WTC11 (cell line): ENCODE results near the gene PRPF6. TPM values are rescaled to one million over a fixed set of nuclear protein-coding genes. Genes with fewer than 3 reads are reported as not detected.
A peak's percentile ranks its signal among the peaks of the same experiment; 100 is the strongest.

Experiments used
- ATAC-seq: fragments of 200-7000 bp; cut with Tn5 transposase; 2 replicates; pipeline ENCODE4 v1.10.0; 2021; ENCODE audit warnings: mild to moderate bottlenecking, moderate library complexity
- CTCF ChIA-PET: fragments of 300-600 bp; sonication (Branson Sonifier 250); formaldehyde crosslinking; loops from one replicate; lab custom pipeline; 2021; ENCODE audit warnings: antibody characterized with exemption; lab: Charles Lee
- POLR2A ChIA-PET: fragments of 350-600 bp; sonication (Branson Sonifier 250); formaldehyde crosslinking; loops from one replicate; lab custom pipeline; 2021; ENCODE audit warnings: antibody characterized with exemption; lab: Charles Lee
- DNase-seq: peaks from one replicate; pipeline ENCODE4 v3.0.0; 2021; ENCODE audit warnings: low spot score
- H3K27ac Mint-ChIP-seq: 2 replicates; pipeline ENCODE4 v1.8.0; 2021; ENCODE audit warnings: mixed read lengths
- H3K27me3 Mint-ChIP-seq: 2 replicates; pipeline ENCODE4 v1.8.0; 2021; ENCODE audit warnings: low read depth, mild to moderate bottlenecking, moderate library complexity, mixed read lengths
- H3K36me3 Mint-ChIP-seq: 2 replicates; pipeline ENCODE4 v1.8.0; 2021; ENCODE audit warnings: mixed read lengths
- H3K4me1 Mint-ChIP-seq: 2 replicates; pipeline ENCODE4 v1.8.0; 2022; ENCODE audit warnings: mixed read lengths
- H3K4me3 Mint-ChIP-seq: 2 replicates; pipeline ENCODE4 v1.8.0; 2021; ENCODE audit warnings: mild to moderate bottlenecking, moderate library complexity, mixed read lengths
- H3K9me3 Mint-ChIP-seq: 2 replicates; pipeline ENCODE4 v1.8.0; 2021; ENCODE audit warnings: mixed read lengths
- AFF4 ChIP-seq: sonication (generic); formaldehyde crosslinking; IDR thresholded peaks from 2 replicates; pipeline ENCODE4 v1.8.1; 2023; ENCODE audit warnings: mild to moderate bottlenecking, missing genetic modification reagents, borderline replicate concordance
- CREB1 ChIP-seq: sonication (generic); formaldehyde crosslinking; IDR thresholded peaks from 2 replicates; pipeline ENCODE4 v1.8.0; 2023; ENCODE audit warnings: mild to moderate bottlenecking, missing genetic modification reagents
- ESRRA ChIP-seq: sonication (generic); formaldehyde crosslinking; IDR thresholded peaks from 2 replicates; pipeline ENCODE4 v1.8.1; 2022; ENCODE audit warnings: mild to moderate bottlenecking, missing genetic modification reagents, borderline replicate concordance
- GABPB1 ChIP-seq: sonication (generic); formaldehyde crosslinking; IDR thresholded peaks from 2 replicates; pipeline ENCODE4 v1.8.1; 2023; ENCODE audit warnings: mild to moderate bottlenecking, missing genetic modification reagents
- KAT7 ChIP-seq: sonication (generic); formaldehyde crosslinking; IDR thresholded peaks from 2 replicates; pipeline ENCODE4 v1.8.1; 2023; ENCODE audit warnings: missing genetic modification reagents, mild to moderate bottlenecking, borderline replicate concordance
- RELA ChIP-seq: sonication (generic); formaldehyde crosslinking; IDR thresholded peaks from 2 replicates; pipeline ENCODE4 v1.8.1; 2022; ENCODE audit warnings: missing genetic modification reagents, mild to moderate bottlenecking, borderline replicate concordance
- SMAD3 ChIP-seq: sonication (generic); formaldehyde crosslinking; IDR thresholded peaks from 2 replicates; pipeline ENCODE4 v1.8.0; 2022; ENCODE audit warnings: missing genetic modification reagents, mild to moderate bottlenecking, borderline replicate concordance
- ZBTB21 ChIP-seq: sonication (generic); formaldehyde crosslinking; IDR thresholded peaks from 2 replicates; pipeline ENCODE4 v1.8.1; 2023; ENCODE audit warnings: mild to moderate bottlenecking, missing genetic modification reagents, borderline replicate concordance
- ZNF423 ChIP-seq: fragments of 250-450 bp; sonication (Bioruptor Pico); IDR thresholded peaks from 2 replicates; pipeline ENCODE4 v2.1.2; 2022; ENCODE audit warnings: mild to moderate bottlenecking, moderate library complexity
- total RNA-seq: library from RNA; stranded (reverse); gene quantifications from 3 replicates; pipeline ENCODE4 v1.2.3, GENCODE V29; 2021
- TF ChIP-seq, protein P1 (sequence below): sonication (generic); formaldehyde crosslinking; IDR thresholded peaks from 2 replicates; pipeline ENCODE4 v1.8.1; 2022; ENCODE audit warnings: missing genetic modification reagents, borderline replicate concordance
- TF ChIP-seq, protein P2 (sequence below): sonication (generic); formaldehyde crosslinking; conservative IDR thresholded peaks from 2 replicates; pipeline ENCODE4 v1.8.1; 2022; ENCODE audit warnings: mild to moderate bottlenecking, missing genetic modification reagents
- TF ChIP-seq, protein P3 (sequence below): sonication (generic); formaldehyde crosslinking; IDR thresholded peaks from 2 replicates; pipeline ENCODE4 v1.8.0; 2023; ENCODE audit warnings: missing genetic modification reagents, mild to moderate bottlenecking, borderline replicate concordance
- TF ChIP-seq, protein P4 (sequence below): fragments of 250-450 bp; sonication (Bioruptor Pico); IDR thresholded peaks from 2 replicates; pipeline ENCODE4 v1.8.0; 2021; ENCODE audit warnings: mild to moderate bottlenecking

PRPF6 gene
- total RNA-seq, 1 experiment from 2014 or later: 79.4 TPM

DNA sequence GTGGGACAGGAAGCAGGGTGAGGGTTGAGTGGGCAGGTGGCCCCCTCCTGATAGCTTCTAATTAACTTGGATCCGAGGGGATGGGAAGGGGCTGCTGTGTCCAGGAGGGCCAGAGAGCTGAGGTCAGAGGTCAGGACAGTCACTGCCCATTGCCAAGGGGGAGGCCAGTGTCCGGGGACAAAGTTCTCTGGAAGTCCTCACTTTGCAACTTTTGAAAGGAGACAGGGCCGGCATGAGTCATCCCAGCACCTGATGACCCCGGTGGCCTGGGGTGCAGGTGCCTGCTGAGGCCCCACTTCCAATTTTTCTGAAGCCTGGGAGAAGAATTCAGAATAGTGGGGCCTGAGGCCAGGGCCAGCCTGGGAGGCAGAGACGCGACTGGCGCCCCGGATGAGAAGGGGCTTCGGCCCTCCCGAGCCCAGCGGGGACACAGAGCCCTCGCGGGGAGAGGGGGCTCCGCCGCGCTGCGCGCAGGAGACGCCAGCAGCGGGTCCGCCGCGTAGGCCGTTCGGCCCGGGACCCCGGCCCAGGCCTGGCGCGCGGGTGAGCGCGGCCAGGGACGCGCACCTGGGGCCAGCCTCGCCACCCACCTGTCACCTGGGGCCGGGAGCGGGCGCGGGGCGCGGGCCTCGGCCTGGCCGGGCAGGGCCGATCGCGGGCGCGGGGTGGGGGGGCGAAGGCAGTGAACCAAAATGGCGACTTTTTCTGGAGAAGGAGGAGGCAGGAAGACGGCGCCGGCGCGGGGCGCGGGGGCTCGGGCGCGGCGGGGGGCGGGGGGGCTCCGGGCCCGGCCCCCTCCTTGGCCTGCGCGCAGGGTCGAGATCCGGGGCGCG, 11.8 kb upstream of the PRPF6 start:
- CTCF ChIA-PET: no interaction called here
- H3K4me3 Mint-ChIP-seq: peak overlapping the region; percentile 74
- POLR2A ChIA-PET: no interaction called here
- H3K4me1 Mint-ChIP-seq: peaks cover 12% of the 10 kb centered on the region
- peaks cover 30% of the 10 kb centered on the region for H3K27me3 Mint-ChIP-seq
- peaks cover 37% of the 10 kb centered on the region for H3K36me3 Mint-ChIP-seq
- TF ChIP-seq ZNF423: no peak
- no peak for TF ChIP-seq KAT7 (CRISPR knock-in tag)
- no peak for TF ChIP-seq CREB1 (CRISPR knock-in tag)
- TF ChIP-seq GABPB1 (CRISPR knock-in tag): peak; percentile 68
- DNase-seq (no peak), ATAC-seq (no peak)
- H3K27ac Mint-ChIP-seq: no peak overlapping the region
- H3K9me3 Mint-ChIP-seq: no peaks in the 10 kb centered on the region; the same call in 1 of the 2 replicates

DNA sequence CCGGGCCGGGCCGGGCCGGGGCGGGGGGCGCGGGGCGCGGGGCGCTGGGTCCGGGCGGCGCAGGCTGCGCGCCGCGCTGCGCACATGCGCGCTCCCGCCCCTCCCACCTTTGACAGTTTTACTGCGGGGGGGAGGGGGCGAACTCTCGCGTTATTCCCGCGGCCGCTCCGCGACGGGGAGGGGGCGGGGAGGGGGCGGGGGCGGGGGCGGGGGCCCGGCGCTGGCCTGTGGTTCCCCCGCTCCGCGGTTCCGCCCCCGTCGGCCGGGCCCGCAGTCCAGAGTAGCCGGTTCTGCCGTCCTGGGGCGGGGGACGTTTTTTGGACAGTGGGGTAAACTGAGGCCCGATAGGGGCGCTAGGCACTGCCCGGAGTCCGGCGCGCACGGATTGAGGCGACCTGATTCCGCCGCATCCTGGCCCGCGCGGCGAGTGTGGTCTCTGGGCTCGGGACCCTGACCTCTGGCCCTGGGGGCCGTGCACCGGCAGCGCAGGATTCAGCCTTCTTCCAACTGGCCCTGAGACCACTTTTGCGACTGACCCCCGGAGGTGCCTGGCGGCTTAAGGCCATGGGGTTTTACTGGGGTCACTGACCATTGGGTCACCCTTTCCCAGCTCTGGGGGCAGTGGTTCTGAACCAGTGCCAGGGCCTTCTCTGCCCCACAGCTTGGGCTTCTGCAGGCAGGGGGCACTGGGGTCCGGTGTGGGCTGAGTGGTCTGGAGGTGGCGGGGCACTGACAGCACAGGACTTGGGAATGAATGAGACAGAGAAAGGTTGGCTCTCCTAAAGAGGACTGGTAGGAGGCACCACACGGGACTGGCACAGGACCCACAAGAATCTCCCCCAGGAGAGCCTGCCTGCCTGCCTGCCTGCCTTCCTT, 10.9 kb upstream of the PRPF6 start, which contains the start of gene ZNF512B:
TSS of gene ZNF512B (minus strand) at position 93 of the 876 bp plus-strand sequence. CDS start 1,980 bp downstream, outside the sequence.
- DNase-seq: peak; percentile 70
- TF ChIP-seq RELA (CRISPR knock-in tag): no peak
- TF ChIP-seq ESRRA (CRISPR knock-in tag): no peak
- TF ChIP-seq SMAD3 (CRISPR knock-in tag): no peak
- TF ChIP-seq, protein P1, sequence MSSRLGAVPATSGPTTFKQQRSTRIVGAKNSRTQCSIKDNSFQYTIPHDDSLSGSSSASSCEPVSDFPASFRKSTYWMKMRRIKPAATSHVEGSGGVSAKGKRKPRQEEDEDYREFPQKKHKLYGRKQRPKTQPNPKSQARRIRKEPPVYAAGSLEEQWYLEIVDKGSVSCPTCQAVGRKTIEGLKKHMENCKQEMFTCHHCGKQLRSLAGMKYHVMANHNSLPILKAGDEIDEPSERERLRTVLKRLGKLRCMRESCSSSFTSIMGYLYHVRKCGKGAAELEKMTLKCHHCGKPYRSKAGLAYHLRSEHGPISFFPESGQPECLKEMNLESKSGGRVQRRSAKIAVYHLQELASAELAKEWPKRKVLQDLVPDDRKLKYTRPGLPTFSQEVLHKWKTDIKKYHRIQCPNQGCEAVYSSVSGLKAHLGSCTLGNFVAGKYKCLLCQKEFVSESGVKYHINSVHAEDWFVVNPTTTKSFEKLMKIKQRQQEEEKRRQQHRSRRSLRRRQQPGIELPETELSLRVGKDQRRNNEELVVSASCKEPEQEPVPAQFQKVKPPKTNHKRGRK (CRISPR knock-in tag): peak; percentile 91; the same call in 1 of the 2 replicates
- ChIA-PET CTCF (no interaction called here), POLR2A (no interaction called here)
- Mint-ChIP-seq H3K36me3 (peaks cover 31% of the 10 kb centered on the region), H3K27ac (no peak within 1 kb of the TSS), H3K4me1 (peaks cover 12% of the 10 kb centered on the region), H3K9me3 (no peaks in the 10 kb centered on the region; the same call in 1 of the 2 replicates), H3K4me3 (peak within 1 kb of the TSS; percentile 74), H3K27me3 (peaks cover 30% of the 10 kb centered on the region)
- ATAC-seq: peak; percentile 40

DNA sequence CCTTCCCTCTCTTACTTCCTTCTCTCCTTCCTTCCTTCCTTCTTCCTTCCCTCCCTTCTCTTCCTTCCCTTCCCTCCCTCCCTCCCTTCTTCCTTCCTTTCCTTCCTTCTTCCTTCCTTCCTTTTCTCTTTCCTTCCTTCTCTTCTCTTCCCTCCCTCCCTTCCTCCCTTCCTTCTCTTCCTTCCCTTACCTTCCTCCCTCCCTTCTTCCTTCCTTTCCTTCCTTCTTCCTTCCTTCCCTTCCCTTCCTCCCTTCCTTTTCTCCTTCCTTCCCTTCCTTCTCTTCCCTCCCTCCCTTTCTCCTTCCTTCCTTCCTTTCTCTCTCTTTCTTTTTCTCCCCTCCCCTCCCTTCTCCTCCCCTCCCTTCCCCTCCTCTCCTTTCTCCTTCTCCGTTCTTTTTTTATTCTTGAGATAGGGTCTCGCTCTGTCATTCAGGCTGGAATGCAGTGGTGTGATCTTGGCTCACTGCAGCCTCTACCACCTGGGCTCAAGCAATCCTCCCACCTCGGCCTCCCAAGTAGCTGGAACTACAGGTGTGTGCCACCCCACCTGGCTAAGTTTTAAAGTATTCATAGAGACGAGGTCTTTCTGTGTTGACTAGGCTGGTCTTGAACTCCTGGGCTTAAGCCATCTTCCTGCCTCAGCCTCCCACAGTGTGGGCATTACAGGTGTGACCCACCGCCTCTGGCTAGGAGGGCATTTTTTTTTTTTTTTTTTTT, 10.1 kb upstream of the PRPF6 start:
- no peak for ATAC-seq
- DNase-seq: no peak
- no peaks in the 10 kb centered on the region; the same call in 1 of the 2 replicates for H3K9me3 Mint-ChIP-seq
- peaks cover 12% of the 10 kb centered on the region for H3K4me1 Mint-ChIP-seq
- ChIA-PET CTCF (interaction anchor here (0.6 to 1.1 kb wide), 4 partner anchors 13 to 418 kb away, joined by 3 to 9 read pairs (median 3); no protein-coding TSS in a partner anchor), POLR2A (no interaction called here)
- peaks cover 31% of the 10 kb centered on the region for H3K36me3 Mint-ChIP-seq
- H3K4me3 Mint-ChIP-seq: peak overlapping the region; percentile 14; the same call in 1 of the 2 replicates
- no peak overlapping the region for H3K27ac Mint-ChIP-seq
- peaks cover 30% of the 10 kb centered on the region for H3K27me3 Mint-ChIP-seq
- TF ChIP-seq ZBTB21 (no peak), SMAD3 (CRISPR knock-in tag) (no peak), ESRRA (CRISPR knock-in tag) (no peak), AFF4 (CRISPR knock-in tag) (no peak), KAT7 (CRISPR knock-in tag) (no peak)
- TF ChIP-seq, protein P2, sequence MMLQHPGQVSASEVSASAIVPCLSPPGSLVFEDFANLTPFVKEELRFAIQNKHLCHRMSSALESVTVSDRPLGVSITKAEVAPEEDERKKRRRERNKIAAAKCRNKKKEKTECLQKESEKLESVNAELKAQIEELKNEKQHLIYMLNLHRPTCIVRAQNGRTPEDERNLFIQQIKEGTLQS (CRISPR knock-in tag): no peak
- TF ChIP-seq, protein P3, sequence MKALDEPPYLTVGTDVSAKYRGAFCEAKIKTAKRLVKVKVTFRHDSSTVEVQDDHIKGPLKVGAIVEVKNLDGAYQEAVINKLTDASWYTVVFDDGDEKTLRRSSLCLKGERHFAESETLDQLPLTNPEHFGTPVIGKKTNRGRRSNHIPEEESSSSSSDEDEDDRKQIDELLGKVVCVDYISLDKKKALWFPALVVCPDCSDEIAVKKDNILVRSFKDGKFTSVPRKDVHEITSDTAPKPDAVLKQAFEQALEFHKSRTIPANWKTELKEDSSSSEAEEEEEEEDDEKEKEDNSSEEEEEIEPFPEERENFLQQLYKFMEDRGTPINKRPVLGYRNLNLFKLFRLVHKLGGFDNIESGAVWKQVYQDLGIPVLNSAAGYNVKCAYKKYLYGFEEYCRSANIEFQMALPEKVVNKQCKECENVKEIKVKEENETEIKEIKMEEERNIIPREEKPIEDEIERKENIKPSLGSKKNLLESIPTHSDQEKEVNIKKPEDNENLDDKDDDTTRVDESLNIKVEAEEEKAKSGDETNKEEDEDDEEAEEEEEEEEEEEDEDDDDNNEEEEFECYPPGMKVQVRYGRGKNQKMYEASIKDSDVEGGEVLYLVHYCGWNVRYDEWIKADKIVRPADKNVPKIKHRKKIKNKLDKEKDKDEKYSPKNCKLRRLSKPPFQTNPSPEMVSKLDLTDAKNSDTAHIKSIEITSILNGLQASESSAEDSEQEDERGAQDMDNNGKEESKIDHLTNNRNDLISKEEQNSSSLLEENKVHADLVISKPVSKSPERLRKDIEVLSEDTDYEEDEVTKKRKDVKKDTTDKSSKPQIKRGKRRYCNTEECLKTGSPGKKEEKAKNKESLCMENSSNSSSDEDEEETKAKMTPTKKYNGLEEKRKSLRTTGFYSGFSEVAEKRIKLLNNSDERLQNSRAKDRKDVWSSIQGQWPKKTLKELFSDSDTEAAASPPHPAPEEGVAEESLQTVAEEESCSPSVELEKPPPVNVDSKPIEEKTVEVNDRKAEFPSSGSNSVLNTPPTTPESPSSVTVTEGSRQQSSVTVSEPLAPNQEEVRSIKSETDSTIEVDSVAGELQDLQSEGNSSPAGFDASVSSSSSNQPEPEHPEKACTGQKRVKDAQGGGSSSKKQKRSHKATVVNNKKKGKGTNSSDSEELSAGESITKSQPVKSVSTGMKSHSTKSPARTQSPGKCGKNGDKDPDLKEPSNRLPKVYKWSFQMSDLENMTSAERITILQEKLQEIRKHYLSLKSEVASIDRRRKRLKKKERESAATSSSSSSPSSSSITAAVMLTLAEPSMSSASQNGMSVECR: no peak
- TF ChIP-seq, protein P4, sequence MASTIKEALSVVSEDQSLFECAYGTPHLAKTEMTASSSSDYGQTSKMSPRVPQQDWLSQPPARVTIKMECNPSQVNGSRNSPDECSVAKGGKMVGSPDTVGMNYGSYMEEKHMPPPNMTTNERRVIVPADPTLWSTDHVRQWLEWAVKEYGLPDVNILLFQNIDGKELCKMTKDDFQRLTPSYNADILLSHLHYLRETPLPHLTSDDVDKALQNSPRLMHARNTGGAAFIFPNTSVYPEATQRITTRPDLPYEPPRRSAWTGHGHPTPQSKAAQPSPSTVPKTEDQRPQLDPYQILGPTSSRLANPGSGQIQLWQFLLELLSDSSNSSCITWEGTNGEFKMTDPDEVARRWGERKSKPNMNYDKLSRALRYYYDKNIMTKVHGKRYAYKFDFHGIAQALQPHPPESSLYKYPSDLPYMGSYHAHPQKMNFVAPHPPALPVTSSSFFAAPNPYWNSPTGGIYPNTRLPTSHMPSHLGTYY (CRISPR knock-in tag): no peak
